Measurements from ENCODE around the gene DPEP3.

DNA sequence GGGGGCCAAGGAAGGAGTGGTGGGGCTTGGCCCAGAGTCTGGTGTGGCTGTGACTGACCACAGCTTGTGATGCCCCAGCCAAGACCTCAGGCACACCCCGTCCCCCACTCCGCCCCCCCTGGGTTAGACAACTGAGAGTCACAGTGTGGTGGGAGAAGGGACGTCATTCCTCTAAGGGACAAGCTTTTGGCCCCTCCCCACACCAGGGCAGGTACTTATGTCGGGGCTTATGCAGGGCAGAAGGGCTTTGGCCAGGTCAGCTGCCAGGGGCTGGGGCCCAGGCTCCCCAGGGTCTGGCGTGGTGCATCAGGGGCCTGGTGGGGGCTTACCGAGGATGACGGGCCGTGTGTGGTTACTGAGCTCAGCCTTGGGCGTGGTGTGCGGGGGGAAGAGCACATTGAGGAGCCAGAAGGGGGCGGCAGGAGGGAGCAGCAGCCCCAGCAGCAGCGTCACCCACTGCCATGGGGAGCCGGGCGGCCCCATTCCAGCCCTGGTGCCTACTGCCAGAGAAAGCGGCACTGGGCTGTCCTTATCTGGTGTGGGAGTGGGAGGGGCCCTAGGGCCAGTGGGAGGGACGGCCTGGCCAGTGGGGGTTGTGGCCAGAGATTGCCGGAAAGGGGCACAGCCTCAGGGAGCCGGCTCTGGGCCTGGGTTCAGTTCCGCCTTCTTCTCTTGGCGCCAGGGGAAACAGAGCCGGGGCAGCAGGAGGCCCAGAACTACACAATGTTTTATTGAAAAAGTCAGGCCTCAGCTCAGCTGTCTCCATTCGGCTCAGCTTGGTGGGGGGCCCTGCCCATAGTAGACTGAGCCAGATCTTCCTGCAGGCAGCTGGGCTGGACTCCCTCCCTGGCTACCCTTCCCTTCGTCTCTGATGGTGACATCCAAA, 36.4 kb downstream of the DPEP3 start, which contains the start of gene LCAT:
- TF ChIP-seq, protein P1, sequence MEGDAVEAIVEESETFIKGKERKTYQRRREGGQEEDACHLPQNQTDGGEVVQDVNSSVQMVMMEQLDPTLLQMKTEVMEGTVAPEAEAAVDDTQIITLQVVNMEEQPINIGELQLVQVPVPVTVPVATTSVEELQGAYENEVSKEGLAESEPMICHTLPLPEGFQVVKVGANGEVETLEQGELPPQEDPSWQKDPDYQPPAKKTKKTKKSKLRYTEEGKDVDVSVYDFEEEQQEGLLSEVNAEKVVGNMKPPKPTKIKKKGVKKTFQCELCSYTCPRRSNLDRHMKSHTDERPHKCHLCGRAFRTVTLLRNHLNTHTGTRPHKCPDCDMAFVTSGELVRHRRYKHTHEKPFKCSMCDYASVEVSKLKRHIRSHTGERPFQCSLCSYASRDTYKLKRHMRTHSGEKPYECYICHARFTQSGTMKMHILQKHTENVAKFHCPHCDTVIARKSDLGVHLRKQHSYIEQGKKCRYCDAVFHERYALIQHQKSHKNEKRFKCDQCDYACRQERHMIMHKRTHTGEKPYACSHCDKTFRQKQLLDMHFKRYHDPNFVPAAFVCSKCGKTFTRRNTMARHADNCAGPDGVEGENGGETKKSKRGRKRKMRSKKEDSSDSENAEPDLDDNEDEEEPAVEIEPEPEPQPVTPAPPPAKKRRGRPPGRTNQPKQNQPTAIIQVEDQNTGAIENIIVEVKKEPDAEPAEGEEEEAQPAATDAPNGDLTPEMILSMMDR (IDR thresholded peaks at IDR 0.05), result no peak
- TF ChIP-seq EZH2 (IDR thresholded peaks at IDR 0.05; ENCODE audit: borderline replicate concordance, insufficient read depth, low read depth, low read length, poor library complexity, severe bottlenecking), result no peak
